Naive thymus-derived CD4-positive, alpha-beta T cell (primary cell): ENCODE results near the gene ATP2B2. TPM values are rescaled to one million over a fixed set of nuclear protein-coding genes. Genes with fewer than 3 reads are reported as not detected.

Experiments used
- ATAC-seq: fragments of 150-1000 bp; cut with Tn5 transposase; 2 replicates; pipeline ENCODE4 v1.10.0; 2021; ENCODE audit warnings: mild to moderate bottlenecking, moderate library complexity
- CTCF ChIA-PET: fragments of 350-600 bp; sonication (Branson Sonifier 250); formaldehyde crosslinking; loops from one replicate; lab custom pipeline; 2021; ENCODE audit warnings: antibody characterized with exemption; lab: Charles Lee
- POLR2A ChIA-PET: fragments of 350-600 bp; sonication (Branson Sonifier 250); formaldehyde crosslinking; loops from one replicate; lab custom pipeline; 2021; ENCODE audit warnings: antibody characterized with exemption, inconsistent platforms; lab: Charles Lee
- DNase-seq, 9 donors: peaks; one replicate each; pipeline versions ENCODE4 v3.0.0 to v3.0.0-alpha.2; 2020 to 2022; ENCODE audit warnings: mixed read lengths in 1 of 9
- H3K27ac ChIP-seq: one replicate; pipeline ENCODE4 v1.7.0; 2013; ENCODE audit warnings: mild to moderate bottlenecking, low read depth, low read length, moderate library complexity
- H3K27me3 ChIP-seq, 2 donors: one replicate each; pipeline ENCODE4 v1.7.0; 2013; ENCODE audit warnings: low read length in 2 of 2, mild to moderate bottlenecking in 2 of 2, moderate library complexity in 2 of 2; ENCODE audit not compliant: control insufficient read depth in 2 of 2, insufficient read depth in 2 of 2
- H3K36me3 ChIP-seq, 3 experiments: 1 replicate in 2 of 3; 2 replicates in 1 of 3; pipeline ENCODE4 v1.7.0; 2013; ENCODE audit warnings: low read length in 3 of 3, mild to moderate bottlenecking in 3 of 3, moderate library complexity in 1 of 3; ENCODE audit not compliant: insufficient read depth in 3 of 3, control insufficient read depth in 2 of 3
- H3K4me1 ChIP-seq, 2 donors: one replicate each; pipeline ENCODE4 v1.7.0; 2013; ENCODE audit warnings: low read length in 2 of 2, mild to moderate bottlenecking in 2 of 2, moderate library complexity in 1 of 2; ENCODE audit not compliant: control insufficient read depth in 2 of 2, insufficient read depth in 2 of 2
- H3K4me3 ChIP-seq: 2 replicates; pipeline ENCODE4 v1.7.0; 2013; ENCODE audit warnings: mild to moderate bottlenecking, low read length
- H3K9me3 ChIP-seq, 3 experiments: 1 replicate in 2 of 3; 2 replicates in 1 of 3; pipeline ENCODE4 v1.7.0; 2013; ENCODE audit warnings: low read length in 3 of 3; ENCODE audit not compliant: control insufficient read depth in 2 of 3
- H3K27ac Mint-ChIP-seq, 9 donors: one replicate each; pipeline ENCODE4 v1.8.0; 2020 to 2022; ENCODE audit warnings: mixed read lengths in 9 of 9, mild to moderate bottlenecking in 8 of 9, moderate library complexity in 5 of 9, inconsistent platforms in 2 of 9
- H3K27me3 Mint-ChIP-seq, 5 donors: one replicate each; pipeline ENCODE4 v1.8.0; 2021 to 2022; ENCODE audit warnings: mixed read lengths in 5 of 5, mild to moderate bottlenecking in 1 of 5
- H3K36me3 Mint-ChIP-seq, 5 donors: one replicate each; pipeline ENCODE4 v1.8.0; 2020 to 2022; ENCODE audit warnings: mixed read lengths in 5 of 5, mild to moderate bottlenecking in 3 of 5, inconsistent platforms in 1 of 5
- H3K4me1 Mint-ChIP-seq, 7 donors: one replicate each; pipeline ENCODE4 v1.8.0; 2020 to 2022; ENCODE audit warnings: mixed read lengths in 7 of 7, mild to moderate bottlenecking in 3 of 7, inconsistent platforms in 1 of 7
- H3K4me3 Mint-ChIP-seq, 10 donors: one replicate each; pipeline ENCODE4 v1.8.0; 2020 to 2022; ENCODE audit warnings: mild to moderate bottlenecking in 10 of 10, mixed read lengths in 10 of 10, moderate library complexity in 6 of 10, inconsistent platforms in 2 of 10
- H3K9me3 Mint-ChIP-seq, 11 donors: one replicate each; pipeline ENCODE4 v1.8.0; 2020 to 2022; ENCODE audit warnings: mixed read lengths in 11 of 11, mild to moderate bottlenecking in 4 of 11, inconsistent platforms in 1 of 11, moderate library complexity in 1 of 11
- intact Hi-C, 2 donors: fragments of 100-400 bp; cut with micrococcal nuclease; formaldehyde crosslinking; loops; one replicate each; pipeline ENCODE4 v1.15.1; 2023
- polyA plus RNA-seq, 2 donors: library from polyadenylated mRNA; unstranded; fragments of 300-500 nt; fragmentation: Illumina TruSeq; gene quantifications; one replicate each; pipeline ENCODE4 v1.2.3, GENCODE V29; 2021
- total RNA-seq, 6 experiments: library from RNA in 5 of 6; stranded (reverse) in 5 of 6; gene quantifications; 1 replicate in 5 of 6; 2 replicates in 1 of 6; pipeline ENCODE4 v1.2.3 and lab custom pipeline; 2021 to 2026

The ATP2B2 gene
- total and polyA plus RNA-seq, 7 experiments from 2014 or later, result not detected

- H3K27ac Mint-ChIP-seq, result peak within 1 kb of the TSS; percentile 19 to 84 (median 69)
- no peaks in the 10 kb centered on the region for H3K9me3 Mint-ChIP-seq
- ATAC-seq (peak; percentile 86), DNase-seq (no peak)
- intact Hi-C loops, result no loop called here
- H3K9me3 ChIP-seq, result no peaks in the 10 kb centered on the region
- no peak within 1 kb of the TSS for H3K4me3 ChIP-seq
- ChIA-PET POLR2A (interaction anchor here (0.7 to 1.1 kb wide), 2 partner anchors 10 to 1098 kb away, joined by 3 read pairs; no protein-coding TSS in a partner anchor), CTCF (interaction anchor here (0.6 to 0.8 kb wide), 2 partner anchors 20 to 29 kb away, joined by 3 read pairs; no protein-coding TSS in a partner anchor)
- peaks cover 0 to 33% (median 18%) of the 10 kb centered on the region in 5 donors for H3K36me3 Mint-ChIP-seq
- no peak within 1 kb of the TSS for H3K27ac ChIP-seq
- no peaks in the 10 kb centered on the region for H3K27me3 Mint-ChIP-seq
- H3K27me3 ChIP-seq, result no peaks in the 10 kb centered on the region
- peak within 1 kb of the TSS in 4 of 10 donors; percentile 14 to 57 (median 36) for H3K4me3 Mint-ChIP-seq
- no peaks in the 10 kb centered on the region for H3K4me1 ChIP-seq
- peaks cover 14 to 28% (median 21%) of the 10 kb centered on the region in 7 donors for H3K4me1 Mint-ChIP-seq
- H3K36me3 ChIP-seq, result peaks cover 0 to 53% (median 18%) of the 10 kb centered on the region in 3 experiments
These were observed 212.6 kb downstream of the ATP2B2 start, which contains the start of gene GHRL for GRCh38 chr3:10292505-10293419. Gene GHRL, minus strand, starts transcription at chr3:10292947. Its CDS starts 2,767 bp downstream, at chr3:10290180.

GRCh38 chr3:10291641-10292040, 213.7 kb downstream of the ATP2B2 start:
- Mint-ChIP-seq H3K27ac (peak overlapping the region in 4 of 9 donors; percentile 19 to 84 (median 73)), H3K36me3 (peaks cover 0 to 31% (median 11%) of the 10 kb centered on the region in 5 donors), H3K9me3 (no peaks in the 10 kb centered on the region), H3K4me3 (peak overlapping the region in 1 of 10 donors; percentile 39), H3K27me3 (no peaks in the 10 kb centered on the region), H3K4me1 (peaks cover 18 to 28% (median 25%) of the 10 kb centered on the region in 7 donors)
- Histone ChIP-seq H3K36me3 (peaks cover 0 to 53% (median 17%) of the 10 kb centered on the region in 3 experiments), H3K9me3 (no peaks in the 10 kb centered on the region), H3K4me1 (no peaks in the 10 kb centered on the region), H3K27ac (no peak overlapping the region), H3K4me3 (no peak overlapping the region), H3K27me3 (no peaks in the 10 kb centered on the region)
- CTCF ChIA-PET, result interaction anchor here (0.6 kb wide), 1 partner anchor 21 kb away, joined by 3 read pairs; no protein-coding TSS in a partner anchor
- DNase-seq (no peak), ATAC-seq (no peak)
- intact Hi-C loops, result no loop called here
- POLR2A ChIA-PET, result no interaction called here

- H3K9me3 ChIP-seq, result no peaks in the 10 kb centered on the region
- peak overlapping the region in 1 of 9 donors; percentile 5 for H3K27ac Mint-ChIP-seq
- ATAC-seq (no peak), DNase-seq (no peak)
- peaks cover 18 to 31% (median 26%) of the 10 kb centered on the region in 7 donors for H3K4me1 Mint-ChIP-seq
- H3K9me3 Mint-ChIP-seq, result no peaks in the 10 kb centered on the region
- no peak overlapping the region for H3K4me3 Mint-ChIP-seq
- ChIA-PET POLR2A (interaction anchor here (0.6 to 1.1 kb wide), 2 partner anchors 20 to 34 kb away, joined by 3 read pairs; no protein-coding TSS in a partner anchor), CTCF (interaction anchor here (1.2 kb wide), 1 partner anchor 27 kb away, joined by 3 read pairs; no protein-coding TSS in a partner anchor)
- no peaks in the 10 kb centered on the region for H3K27me3 Mint-ChIP-seq
- H3K36me3 ChIP-seq, result peaks cover 0 to 54% (median 13%) of the 10 kb centered on the region in 3 experiments
- no peaks in the 10 kb centered on the region for H3K27me3 ChIP-seq
- H3K4me1 ChIP-seq, result no peaks in the 10 kb centered on the region
- H3K36me3 Mint-ChIP-seq, result peaks cover 0 to 31% (median 7%) of the 10 kb centered on the region in 5 donors
- intact Hi-C loops, result no loop called here
- H3K4me3 ChIP-seq, result no peak overlapping the region
- H3K27ac ChIP-seq, result no peak overlapping the region
These were observed 214.8 kb downstream of the ATP2B2 start for GRCh38 chr3:10290481-10291176.

- DNase-seq (no peak), ATAC-seq (no peak)
- POLR2A ChIA-PET, result interaction anchor here (1.1 kb wide), 1 partner anchor 19 kb away, joined by 3 read pairs; no protein-coding TSS in a partner anchor
- H3K4me3 Mint-ChIP-seq, result no peak overlapping the region
- peaks cover 0 to 29% (median 2%) of the 10 kb centered on the region in 5 donors for H3K36me3 Mint-ChIP-seq
- Histone ChIP-seq H3K36me3 (peaks cover 0 to 54% (median 12%) of the 10 kb centered on the region in 3 experiments), H3K9me3 (no peaks in the 10 kb centered on the region), H3K4me3 (no peak overlapping the region), H3K27me3 (no peaks in the 10 kb centered on the region), H3K27ac (no peak overlapping the region), H3K4me1 (peaks cover 2 to 4% of the 10 kb centered on the region in 2 donors)
- H3K27ac Mint-ChIP-seq, result peak overlapping the region in 2 of 9 donors; percentile 38 to 52
- H3K27me3 Mint-ChIP-seq, result no peaks in the 10 kb centered on the region
- intact Hi-C loops, result loop anchor here in 1 of 2 donors (10.0 kb wide), 1 partner anchor 785 kb away; no protein-coding TSS in a partner anchor
- H3K9me3 Mint-ChIP-seq, result no peaks in the 10 kb centered on the region
- CTCF ChIA-PET, result interaction anchor here (1.2 kb wide), 1 partner anchor 26 kb away, joined by 3 read pairs; no protein-coding TSS in a partner anchor
- peaks cover 21 to 35% (median 31%) of the 10 kb centered on the region in 7 donors for H3K4me1 Mint-ChIP-seq
These were observed 215.5 kb downstream of the ATP2B2 start for GRCh38 chr3:10289787-10290355.

GRCh38 chr3:10289077-10289476, 216.3 kb downstream of the ATP2B2 start:
- ChIA-PET POLR2A (interaction anchor here (1.2 kb wide), 1 partner anchor 26 kb away, joined by 3 read pairs; no protein-coding TSS in a partner anchor), CTCF (no interaction called here)
- Histone ChIP-seq H3K36me3 (peaks cover 0 to 50% (median 8%) of the 10 kb centered on the region in 3 experiments), H3K27me3 (no peaks in the 10 kb centered on the region), H3K4me3 (no peak overlapping the region), H3K4me1 (peaks cover 8 to 12% of the 10 kb centered on the region in 2 donors), H3K9me3 (no peaks in the 10 kb centered on the region), H3K27ac (no peak overlapping the region)
- peaks cover 0 to 28% (median 0%) of the 10 kb centered on the region in 5 donors for H3K36me3 Mint-ChIP-seq
- H3K27me3 Mint-ChIP-seq, result no peaks in the 10 kb centered on the region
- no peak for DNase-seq
- H3K4me1 Mint-ChIP-seq, result peaks cover 14 to 41% (median 34%) of the 10 kb centered on the region in 7 donors
- intact Hi-C loops, result loop anchor here in 1 of 2 donors (10.0 kb wide), 1 partner anchor 784 kb away; no protein-coding TSS in a partner anchor
- peak overlapping the region in 1 of 9 donors; percentile 30 for H3K27ac Mint-ChIP-seq
- H3K9me3 Mint-ChIP-seq, result no peaks in the 10 kb centered on the region
- no peak overlapping the region for H3K4me3 Mint-ChIP-seq
- no peak for ATAC-seq
